HPDE6-E6E7 (cell line): ENCODE data around the gene STK4.

ENCODE experiments used
- DNase-seq: peaks from one replicate; pipeline ENCODE4 v3.0.0; 2011; ENCODE audit warnings: missing footprints; ENCODE audit errors: extremely low spot score

Gene STK4

GRCh38 chr20:45111799-45112471, 145.6 kb downstream of the STK4 start:
- no peak for DNase-seq

- no peak for DNase-seq
Observed at GRCh38 chr20:45112754-45113153, 146.4 kb downstream of the STK4 start.

GRCh38 chr20:45113865-45114264, 147.6 kb downstream of the STK4 start:
- DNase-seq: no peak

GRCh38 chr20:45114465-45115385, 148.4 kb downstream of the STK4 start, which contains the start of gene WFDC5:
Gene WFDC5 (minus strand): TSS chr20:45115174. CDS start chr20:45115083, 91 bp downstream.
- peak; percentile 84 for DNase-seq

- no peak for DNase-seq
Observed at GRCh38 chr20:45115386-45115774, 149.1 kb downstream of the STK4 start.

- no peak for DNase-seq
Observed at GRCh38 chr20:45115829-45116228, 149.5 kb downstream of the STK4 start.

GRCh38 chr20:45117581-45117980, 151.3 kb downstream of the STK4 start:
- no peak for DNase-seq

- no peak for DNase-seq
Observed at GRCh38 chr20:45118028-45118427, 151.7 kb downstream of the STK4 start.

GRCh38 chr20:45119556-45120266, 153.4 kb downstream of the STK4 start:
- no peak for DNase-seq

- DNase-seq: no peak
Observed at GRCh38 chr20:45121388-45121787, 155.1 kb downstream of the STK4 start.

- no peak for DNase-seq
Observed at GRCh38 chr20:45124365-45124764, 158.1 kb downstream of the STK4 start, which contains the start of gene WFDC12. Gene WFDC12 (minus strand): TSS chr20:45124465. CDS start chr20:45124447, 18 bp downstream.

GRCh38 chr20:45128099-45128498, 161.8 kb downstream of the STK4 start:
- peak; percentile 88 for DNase-seq
